K562 (cell line): ENCODE results near the gene PDLIM5. TPM values are rescaled to one million over a fixed set of nuclear protein-coding genes. Genes with fewer than 3 reads are reported as not detected.

Source experiments
- ATAC-seq: fragments of 200-7000 bp; cut with Tn5 transposase; 3 replicates; pipeline ENCODE4 v1.9.1; 2020; ENCODE audit warnings: moderate library complexity
- BruUV-seq: library from RNA; stranded (reverse); fragments of 400-500 nt; replicated peaks from 2 replicates; lab custom pipeline; 2021; lab: Mats Ljungman, UMichigan
- CTCF ChIA-PET: fragments of 300-600 bp; formaldehyde crosslinking; extraction: SDS; loops from one replicate; lab custom pipeline; 2021; ENCODE audit warnings: low intra/inter-chr PET ratio; lab: Yijun Ruan, JAX
- POLR2A ChIA-PET: fragments of 300-600, 350-650 bp; sonication (Branson Sonifier 250); formaldehyde crosslinking; extraction: SDS; loops from one replicate; lab custom pipeline; 2021; ENCODE audit warnings: antibody characterized with exemption, inconsistent platforms; lab: Yijun Ruan, JAX
- DNase-seq, 4 experiments: peaks; one replicate each; pipeline versions ENCODE4 v3.0.0 to v3.0.0-alpha.2; 2011 to 2018; ENCODE audit warnings: low spot score in 3 of 4, mixed read lengths in 3 of 4; ENCODE audit errors: extremely low read depth in 1 of 4
- FAIRE-seq: peaks from 2 replicates; lab custom pipeline; 2011; peaks lifted over from hg19 to GRCh38; lab: Jason Lieb, UNC
- H2AFZ ChIP-seq: 2 replicates; pipeline ENCODE4 v1.6.0; 2011; ENCODE audit warnings: low read depth, low read length, control low read depth, inconsistent platforms
- H3K27ac ChIP-seq: fragments of 200-600 bp; 3 replicates; pipeline ENCODE4 v1.8.0; 2011; ENCODE audit warnings: low read depth, mild to moderate bottlenecking, control low read depth, inconsistent platforms, low read length, moderate library complexity, mixed read lengths; ENCODE audit errors: extremely low read depth
- H3K27me3 ChIP-seq, 2 experiments: fragments of 300-600 bp in 1 of 2; 2 replicates in 1 of 2; 3 replicates in 1 of 2; pipeline versions ENCODE4 v1.6.0 to v1.8.0; 2011; ENCODE audit warnings: inconsistent platforms in 2 of 2, low read length in 2 of 2, mild to moderate bottlenecking in 1 of 2, mixed read lengths in 1 of 2, moderate library complexity in 1 of 2; ENCODE audit not compliant: control insufficient read depth in 2 of 2, insufficient read depth in 2 of 2
- H3K36me3 ChIP-seq: fragments of 300-600 bp; 3 replicates; pipeline ENCODE4 v1.8.0; 2011; ENCODE audit warnings: mild to moderate bottlenecking, low read length, inconsistent platforms; ENCODE audit not compliant: control insufficient read depth, insufficient read depth
- H3K4me1 ChIP-seq, 2 experiments: fragments of 200-600 bp in 1 of 2; replicated peaks in 1 of 2; 2 replicates in 1 of 2; 3 replicates in 1 of 2; pipeline versions ENCODE4 v1.5.1 to v1.8.0; 2011; ENCODE audit warnings: inconsistent platforms in 2 of 2, low read length in 2 of 2, mild to moderate bottlenecking in 1 of 2, mixed read lengths in 1 of 2, moderate library complexity in 1 of 2; ENCODE audit not compliant: control insufficient read depth in 2 of 2, insufficient read depth in 2 of 2
- H3K4me2 ChIP-seq: 2 replicates; pipeline ENCODE4 v1.6.1; 2011; ENCODE audit warnings: low read length, control low read depth, inconsistent platforms, mixed read lengths; ENCODE audit not compliant: insufficient read depth
- H3K4me3 ChIP-seq: fragments of 200-600 bp; sonication (generic), shearing (Covaris generic); 2 replicates; pipeline ENCODE4 v1.5.1; 2016; ENCODE audit warnings: control low read depth, inconsistent platforms
- H3K79me2 ChIP-seq: fragments of 200-600 bp; 3 replicates; pipeline ENCODE4 v1.8.0; 2011; ENCODE audit warnings: low read length, inconsistent platforms; ENCODE audit not compliant: control insufficient read depth, insufficient read depth
- H3K9ac ChIP-seq, 2 experiments: 2 replicates each; pipeline versions ENCODE4 v1.6.0 to v1.6.1; 2011; ENCODE audit warnings: low read depth in 2 of 2, low read length in 2 of 2, control low read depth in 1 of 2, inconsistent platforms in 1 of 2, mild to moderate bottlenecking in 1 of 2, mixed read lengths in 1 of 2; ENCODE audit not compliant: insufficient read depth in 1 of 2
- H3K9me1 ChIP-seq: one replicate; pipeline ENCODE4 v1.6.0; 2011; ENCODE audit warnings: inconsistent platforms, mild to moderate bottlenecking, low read length, moderate library complexity; ENCODE audit not compliant: control insufficient read depth, insufficient read depth
- H3K9me3 ChIP-seq: replicated peaks from 2 replicates; pipeline ENCODE4 v1.5.1; 2011; ENCODE audit warnings: low read depth, low read length, inconsistent platforms; ENCODE audit not compliant: control insufficient read depth, insufficient read depth
- H4K20me1 ChIP-seq: replicated peaks from 2 replicates; pipeline ENCODE4 v1.6.1; 2011; ENCODE audit warnings: low read length, inconsistent platforms, mixed read lengths; ENCODE audit not compliant: control insufficient read depth, insufficient read depth
- HNRNPL ChIP-seq: fragments of 200-400 bp; formaldehyde crosslinking; IDR thresholded peaks from 2 replicates; pipeline ENCODE4 v1.6.1; 2017; ENCODE audit warnings: low read depth, mild to moderate bottlenecking, low read length
- KLF1 ChIP-seq: fragments of 450-650 bp; IDR thresholded peaks from 2 replicates; pipeline ENCODE4 v1.6.1; 2016; ENCODE audit warnings: missing genetic modification characterization, missing compliant biosample characterization
- MAFK ChIP-seq: IDR thresholded peaks from 2 replicates; pipeline ENCODE4 v1.6.1; 2011; ENCODE audit warnings: low read length, improper control_type of control experiment
- MBD2 ChIP-seq: sonication (generic); IDR thresholded peaks from 2 replicates; pipeline ENCODE4 v1.6.1; 2016; ENCODE audit warnings: low read depth, borderline replicate concordance
- POLR2AphosphoS2 ChIP-seq: IDR thresholded peaks from 2 replicates; pipeline ENCODE4 v1.6.1; 2012; ENCODE audit warnings: low read length, improper control_type of control experiment
- ZNF584 ChIP-seq: fragments of 200-800 bp; sonication (Bioruptor generic); IDR thresholded peaks from 2 replicates; pipeline ENCODE4 v1.6.1; 2016; ENCODE audit warnings: low read depth, mild to moderate bottlenecking, missing genetic modification characterization, missing compliant biosample characterization
- WGBS: fragments of 100-300 bp; shearing (Covaris generic); methylation state at CpG from one replicate; pipeline ENCODE4 v1.1.6; 2016; ENCODE audit warnings: low coverage, mixed read lengths; ENCODE audit not compliant: insufficient coverage; ENCODE audit errors: missing lambda C conversion rate; 5-methylcytosine and 5-hydroxymethylcytosine counted together
- in situ Hi-C: fragments of 300-500 bp; cut with MboI; formaldehyde crosslinking; loops from 4 replicates; pipeline ENCODE4 v1.15.0; 2018; ENCODE audit warnings: inconsistent platforms, mixed read lengths
- intact Hi-C: fragments of 100-400 bp; cut with micrococcal nuclease; formaldehyde crosslinking; loops from 2 replicates; pipeline ENCODE4 v1.14.2; 2022
- polyA plus RNA-seq, 8 experiments: library from polyadenylated mRNA; depleted of rRNA in 4 of 8; stranded (reverse) in 5 of 8; unstranded in 3 of 8; fragments of >200 nt; fragmentation: Nextera tagmentation in 2 of 8; fragmentation: Illumina TruSeq in 1 of 8; extraction: Ambion mirVana in 2 of 8; extraction: Trizol in 1 of 8; gene quantifications; 2 replicates each; pipeline versions ENCODE4 v1.2.1 to v1.2.3, GENCODE V29; 2011 to 2014; ENCODE audit warnings: inconsistent platforms in 1 of 8, missing spikeins in 1 of 8
- total RNA-seq, 7 experiments: library from RNA; depleted of rRNA in 6 of 7; stranded (reverse); fragments of >200 nt in 6 of 7; fragmentation: Illumina TruSeq in 2 of 7; extraction: Trizol in 2 of 7; gene quantifications; 2 replicates each; pipeline versions ENCODE4 v1.2.1 to v1.2.3, GENCODE V29; 2011 to 2021; ENCODE audit warnings: low replicate concordance in 1 of 7
- TF ChIP-seq, protein P1 (sequence below): fragments of 250-450 bp; sonication (Bioruptor Pico); IDR thresholded peaks from 2 replicates; pipeline ENCODE4 v1.5.0; 2021
- TF ChIP-seq, protein P2 (sequence below): fragments of 450-650 bp; formaldehyde crosslinking; IDR thresholded peaks from 2 replicates; pipeline ENCODE4 v1.4.0; 2020; ENCODE audit warnings: mild to moderate bottlenecking, moderate library complexity
- TF ChIP-seq, protein P3 (sequence below): sonication (generic); IDR thresholded peaks from 2 replicates; pipeline ENCODE4 v1.6.1; 2016

PDLIM5 gene
- total and polyA plus RNA-seq, 9 of the 15 experiments (the other 6 are each of a cell fraction or from before 2014, with no cell fraction given) = 36.9 to 127 (median 62.5) TPM

DNA sequence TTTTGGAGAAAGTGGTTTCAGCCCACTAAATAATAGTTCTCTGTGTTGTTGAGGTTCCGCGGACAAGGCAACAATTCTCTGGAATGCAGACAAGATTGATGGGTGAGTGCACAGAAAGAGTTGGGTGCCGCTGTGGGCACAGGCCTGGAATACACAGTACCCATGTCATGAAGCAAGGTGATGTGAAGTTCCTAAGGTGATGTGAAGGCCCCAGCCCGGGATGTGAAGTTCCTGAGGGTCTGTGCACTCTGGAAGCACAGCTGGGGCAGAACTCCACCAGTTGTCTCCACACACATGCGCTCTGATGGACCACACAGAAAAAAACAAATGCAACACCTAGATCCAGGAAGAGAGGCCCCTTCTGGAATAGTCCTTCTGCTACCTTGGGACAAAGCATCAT, 219.4 kb downstream of the PDLIM5 start:
- Histone ChIP-seq H3K9me3 (no peaks in the 10 kb centered on the region), H3K4me1 (no peaks in the 10 kb centered on the region), H3K9ac (no peak overlapping the region), H3K27me3 (no peaks in the 10 kb centered on the region), H3K79me2 (no peaks in the 10 kb centered on the region), H3K27ac (no peak overlapping the region), H3K36me3 (no peaks in the 10 kb centered on the region), H3K9me1 (no peaks in the 10 kb centered on the region), H4K20me1 (no peaks in the 10 kb centered on the region), H3K4me2 (no peak overlapping the region), H3K4me3 (no peak overlapping the region), H2AFZ (no peak overlapping the region)
- no peak for FAIRE-seq
- CTCF ChIA-PET = no interaction called here
- no peak for ATAC-seq
- intact Hi-C loops = no loop called here
- no peak for DNase-seq
- POLR2A ChIA-PET = interaction anchor here (1.1 kb wide), 1 partner anchor 16 kb away, joined by 3 read pairs; no protein-coding TSS in a partner anchor
- 84% methylated on average over 5 of the region's 5 CpGs for whole genome bisulfite sequencing
- BruUV-seq = no TSS peak
- TF ChIP-seq, protein P1, sequence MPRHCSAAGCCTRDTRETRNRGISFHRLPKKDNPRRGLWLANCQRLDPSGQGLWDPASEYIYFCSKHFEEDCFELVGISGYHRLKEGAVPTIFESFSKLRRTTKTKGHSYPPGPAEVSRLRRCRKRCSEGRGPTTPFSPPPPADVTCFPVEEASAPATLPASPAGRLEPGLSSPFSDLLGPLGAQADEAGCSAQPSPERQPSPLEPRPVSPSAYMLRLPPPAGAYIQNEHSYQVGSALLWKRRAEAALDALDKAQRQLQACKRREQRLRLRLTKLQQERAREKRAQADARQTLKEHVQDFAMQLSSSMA = no peak
- TF ChIP-seq POLR2AphosphoS2 (no peak), ZNF584 (CRISPR knock-in tag) (no peak), KLF1 (tag) (no peak), HNRNPL (no peak), MAFK (no peak), MBD2 (no peak)
- TF ChIP-seq, protein P2, sequence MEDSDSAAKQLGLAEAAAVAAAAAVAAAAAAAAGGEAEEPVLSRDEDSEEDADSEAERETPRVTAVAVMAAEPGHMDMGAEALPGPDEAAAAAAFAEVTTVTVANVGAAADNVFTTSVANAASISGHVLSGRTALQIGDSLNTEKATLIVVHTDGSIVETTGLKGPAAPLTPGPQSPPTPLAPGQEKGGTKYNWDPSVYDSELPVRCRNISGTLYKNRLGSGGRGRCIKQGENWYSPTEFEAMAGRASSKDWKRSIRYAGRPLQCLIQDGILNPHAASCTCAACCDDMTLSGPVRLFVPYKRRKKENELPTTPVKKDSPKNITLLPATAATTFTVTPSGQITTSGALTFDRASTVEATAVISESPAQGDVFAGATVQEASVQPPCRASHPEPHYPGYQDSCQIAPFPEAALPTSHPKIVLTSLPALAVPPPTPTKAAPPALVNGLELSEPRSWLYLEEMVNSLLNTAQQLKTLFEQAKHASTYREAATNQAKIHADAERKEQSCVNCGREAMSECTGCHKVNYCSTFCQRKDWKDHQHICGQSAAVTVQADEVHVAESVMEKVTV (CRISPR knock-in tag) = no peak
- TF ChIP-seq, protein P3, sequence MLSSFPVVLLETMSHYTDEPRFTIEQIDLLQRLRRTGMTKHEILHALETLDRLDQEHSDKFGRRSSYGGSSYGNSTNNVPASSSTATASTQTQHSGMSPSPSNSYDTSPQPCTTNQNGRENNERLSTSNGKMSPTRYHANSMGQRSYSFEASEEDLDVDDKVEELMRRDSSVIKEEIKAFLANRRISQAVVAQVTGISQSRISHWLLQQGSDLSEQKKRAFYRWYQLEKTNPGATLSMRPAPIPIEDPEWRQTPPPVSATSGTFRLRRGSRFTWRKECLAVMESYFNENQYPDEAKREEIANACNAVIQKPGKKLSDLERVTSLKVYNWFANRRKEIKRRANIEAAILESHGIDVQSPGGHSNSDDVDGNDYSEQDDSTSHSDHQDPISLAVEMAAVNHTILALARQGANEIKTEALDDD = no peak
- in situ Hi-C loops = no loop called here
